Natural killer cell treated with Interleukin-12 subunit alpha and Interleukin-12 subunit beta and Interleukin-15 and Interleukin-18, amount 100 ng/mL, for 72 hours (primary cell): ENCODE measurements around the gene WDR20. TPM values are rescaled to one million over a fixed set of nuclear protein-coding genes. Genes with fewer than 3 reads are reported as not detected.
A peak's percentile ranks its signal among the peaks of the same experiment; 100 is the strongest.

Source experiments
- ATAC-seq, 2 donors: fragments of 150-1000 bp; cut with Tn5 transposase in 1 of 2; sonication (Bioruptor Pico), chemical (Tn5 transposase) in 1 of 2; 2 replicates each; pipeline ENCODE4 v1.10.0; 2021
- DNase-seq: peaks from one replicate; pipeline ENCODE4 v3.0.0; 2022; ENCODE audit warnings: low spot score
- H3K27ac Mint-ChIP-seq, 2 donors: 1 replicate in 1 of 2; 2 replicates in 1 of 2; pipeline ENCODE4 v1.8.0; 2022; ENCODE audit warnings: mixed read lengths in 2 of 2, mild to moderate bottlenecking in 1 of 2, moderate library complexity in 1 of 2
- H3K27me3 Mint-ChIP-seq, 2 donors: 1 replicate in 1 of 2; 2 replicates in 1 of 2; pipeline ENCODE4 v1.8.0; 2022; ENCODE audit warnings: mixed read lengths in 2 of 2
- H3K36me3 Mint-ChIP-seq: one replicate; pipeline ENCODE4 v1.8.0; 2022; ENCODE audit warnings: mixed read lengths
- H3K4me1 Mint-ChIP-seq, 2 donors: 1 replicate in 1 of 2; 2 replicates in 1 of 2; pipeline ENCODE4 v1.8.0; 2022; ENCODE audit warnings: low read depth in 2 of 2, mixed read lengths in 2 of 2, mild to moderate bottlenecking in 1 of 2
- H3K4me3 Mint-ChIP-seq: one replicate; pipeline ENCODE4 v1.8.0; 2022; ENCODE audit warnings: mixed read lengths
- H3K9me3 Mint-ChIP-seq: 2 replicates; pipeline ENCODE4 v1.8.0; 2022; ENCODE audit warnings: mixed read lengths
- total RNA-seq, 2 donors: library from RNA; stranded (reverse); gene quantifications; one replicate each; pipeline ENCODE4 v1.2.3, GENCODE V29; 2022

WDR20 gene
- total RNA-seq, 2 donors from 2014 or later, result 44.9 to 59.3 TPM

- H3K36me3 Mint-ChIP-seq, result peaks cover 5% of the 10 kb centered on the region
These were observed 74.4 kb downstream of the WDR20 start for GRCh38 chr14:102213984-102214658.

GRCh38 chr14:102215071-102215470 lies 75.4 kb downstream of the WDR20 start:
- Mint-ChIP-seq H3K27ac (no peak overlapping the region), H3K4me3 (no peak overlapping the region), H3K9me3 (no peaks in the 10 kb centered on the region), H3K4me1 (peaks cover 0 to 4% of the 10 kb centered on the region in 2 donors), H3K36me3 (no peaks in the 10 kb centered on the region), H3K27me3 (no peaks in the 10 kb centered on the region)
- DNase-seq (no peak), ATAC-seq (no peak)

More at GRCh38 chr14:102213984-102214658, 74.4 kb downstream of the WDR20 start:
- DNase-seq (no peak), ATAC-seq (no peak)
- no peak overlapping the region for H3K27ac Mint-ChIP-seq
- H3K4me1 Mint-ChIP-seq, result peaks cover 0 to 5% of the 10 kb centered on the region in 2 donors
- H3K4me3 Mint-ChIP-seq, result no peak overlapping the region
- no peaks in the 10 kb centered on the region for H3K9me3 Mint-ChIP-seq
- H3K27me3 Mint-ChIP-seq, result no peaks in the 10 kb centered on the region

- Mint-ChIP-seq H3K36me3 (no peaks in the 10 kb centered on the region), H3K27me3 (no peaks in the 10 kb centered on the region), H3K9me3 (no peaks in the 10 kb centered on the region), H3K4me3 (no peak overlapping the region), H3K4me1 (peaks cover 0 to 4% of the 10 kb centered on the region in 2 donors), H3K27ac (no peak overlapping the region)
- ATAC-seq (no peak), DNase-seq (no peak)
These were observed 76.0 kb downstream of the WDR20 start for GRCh38 chr14:102215576-102216250.

GRCh38 chr14:102217399-102217798 lies 77.7 kb downstream of the WDR20 start:
- Mint-ChIP-seq H3K9me3 (no peaks in the 10 kb centered on the region), H3K4me1 (peaks cover 0 to 4% of the 10 kb centered on the region in 2 donors), H3K27ac (no peak overlapping the region), H3K36me3 (no peaks in the 10 kb centered on the region), H3K27me3 (no peaks in the 10 kb centered on the region), H3K4me3 (no peak overlapping the region)
- DNase-seq (no peak), ATAC-seq (no peak)

GRCh38 chr14:102217987-102218421 lies 78.3 kb downstream of the WDR20 start:
- ATAC-seq (peak in 1 of 2 donors; percentile 8), DNase-seq (no peak)
- Mint-ChIP-seq H3K36me3 (no peaks in the 10 kb centered on the region), H3K4me1 (peaks cover 0 to 4% of the 10 kb centered on the region in 2 donors), H3K9me3 (no peaks in the 10 kb centered on the region), H3K27ac (no peak overlapping the region), H3K4me3 (no peak overlapping the region), H3K27me3 (no peaks in the 10 kb centered on the region)

- H3K27me3 Mint-ChIP-seq, result no peaks in the 10 kb centered on the region
- no peak for DNase-seq
- no peak overlapping the region for H3K27ac Mint-ChIP-seq
- no peak for ATAC-seq
- H3K4me3 Mint-ChIP-seq, result no peak overlapping the region
- H3K9me3 Mint-ChIP-seq, result no peaks in the 10 kb centered on the region
- peaks cover 0 to 6% of the 10 kb centered on the region in 2 donors for H3K4me1 Mint-ChIP-seq
- H3K36me3 Mint-ChIP-seq, result no peaks in the 10 kb centered on the region
These were observed 79.0 kb downstream of the WDR20 start for GRCh38 chr14:102218688-102219087.

GRCh38 chr14:102219316-102219715 lies 79.6 kb downstream of the WDR20 start:
- Mint-ChIP-seq H3K27ac (no peak overlapping the region), H3K36me3 (no peaks in the 10 kb centered on the region), H3K9me3 (no peaks in the 10 kb centered on the region), H3K27me3 (no peaks in the 10 kb centered on the region), H3K4me3 (no peak overlapping the region), H3K4me1 (peaks cover 0 to 7% of the 10 kb centered on the region in 2 donors)
- peak in 1 of 2 donors; percentile 12 for ATAC-seq
- no peak for DNase-seq

- no peak for DNase-seq
- no peak overlapping the region for H3K27ac Mint-ChIP-seq
- no peaks in the 10 kb centered on the region for H3K9me3 Mint-ChIP-seq
- H3K4me3 Mint-ChIP-seq, result no peak overlapping the region
- no peak for ATAC-seq
- no peaks in the 10 kb centered on the region for H3K36me3 Mint-ChIP-seq
- H3K27me3 Mint-ChIP-seq, result no peaks in the 10 kb centered on the region
- peaks cover 0 to 7% of the 10 kb centered on the region in 2 donors for H3K4me1 Mint-ChIP-seq
These were observed 80.3 kb downstream of the WDR20 start for GRCh38 chr14:102220031-102220430.

- Mint-ChIP-seq H3K27me3 (no peaks in the 10 kb centered on the region), H3K36me3 (no peaks in the 10 kb centered on the region), H3K27ac (no peak overlapping the region), H3K4me3 (no peak overlapping the region), H3K4me1 (peaks cover 0 to 10% of the 10 kb centered on the region in 2 donors), H3K9me3 (no peaks in the 10 kb centered on the region)
- ATAC-seq (peak in 1 of 2 donors; percentile 30), DNase-seq (no peak)
These were observed 81.3 kb downstream of the WDR20 start for GRCh38 chr14:102221026-102221425.

GRCh38 chr14:102222009-102222575 lies 82.4 kb downstream of the WDR20 start:
- no peak for ATAC-seq
- no peaks in the 10 kb centered on the region for H3K36me3 Mint-ChIP-seq
- no peaks in the 10 kb centered on the region for H3K27me3 Mint-ChIP-seq
- H3K4me3 Mint-ChIP-seq, result no peak overlapping the region
- DNase-seq, result no peak
- H3K27ac Mint-ChIP-seq, result no peak overlapping the region
- H3K9me3 Mint-ChIP-seq, result no peaks in the 10 kb centered on the region
- H3K4me1 Mint-ChIP-seq, result peaks cover 0 to 10% of the 10 kb centered on the region in 2 donors

GRCh38 chr14:102222751-102223150 lies 83.1 kb downstream of the WDR20 start:
- Mint-ChIP-seq H3K4me3 (no peak overlapping the region), H3K27ac (no peak overlapping the region), H3K36me3 (no peaks in the 10 kb centered on the region), H3K4me1 (peaks cover 0 to 10% of the 10 kb centered on the region in 2 donors), H3K9me3 (no peaks in the 10 kb centered on the region), H3K27me3 (no peaks in the 10 kb centered on the region)
- no peak for ATAC-seq
- DNase-seq, result no peak

- H3K27me3 Mint-ChIP-seq, result no peaks in the 10 kb centered on the region
- no peak overlapping the region for H3K27ac Mint-ChIP-seq
- H3K4me1 Mint-ChIP-seq, result peaks cover 0 to 10% of the 10 kb centered on the region in 2 donors
- H3K4me3 Mint-ChIP-seq, result no peak overlapping the region
- no peaks in the 10 kb centered on the region for H3K9me3 Mint-ChIP-seq
- DNase-seq (no peak), ATAC-seq (no peak)
- no peaks in the 10 kb centered on the region for H3K36me3 Mint-ChIP-seq
These were observed 84.0 kb downstream of the WDR20 start for GRCh38 chr14:102223682-102224081.

GRCh38 chr14:102225386-102225785 lies 85.7 kb downstream of the WDR20 start:
- Mint-ChIP-seq H3K27ac (no peak overlapping the region), H3K4me1 (peaks cover 0 to 5% of the 10 kb centered on the region in 2 donors), H3K27me3 (no peaks in the 10 kb centered on the region), H3K4me3 (no peak overlapping the region), H3K36me3 (no peaks in the 10 kb centered on the region), H3K9me3 (no peaks in the 10 kb centered on the region)
- no peak for DNase-seq
- no peak for ATAC-seq

GRCh38 chr14:102225936-102226335 lies 86.2 kb downstream of the WDR20 start:
- Mint-ChIP-seq H3K27me3 (no peaks in the 10 kb centered on the region), H3K36me3 (no peaks in the 10 kb centered on the region), H3K27ac (no peak overlapping the region), H3K4me1 (peaks cover 0 to 5% of the 10 kb centered on the region in 2 donors), H3K9me3 (no peaks in the 10 kb centered on the region), H3K4me3 (no peak overlapping the region)
- ATAC-seq, result peak in 1 of 2 donors; percentile 3
- DNase-seq, result no peak
